CD4-positive, alpha-beta T cell (primary cell): ENCODE data around the gene HERC5. TPM values are rescaled to one million over a fixed set of nuclear protein-coding genes. Genes with fewer than 3 reads are reported as not detected.

Experiments used
- ATAC-seq: fragments of 200-7000 bp; cut with Tn5 transposase; one replicate; pipeline ENCODE4 v1.10.0; 2022; ENCODE audit warnings: mild to moderate bottlenecking; ENCODE audit not compliant: poor library complexity
- CTCF ChIA-PET: fragments of 350-600 bp; sonication (Branson Sonifier 250); formaldehyde crosslinking; loops from one replicate; lab custom pipeline; 2021; ENCODE audit warnings: antibody characterized with exemption, inconsistent platforms; lab: Charles Lee
- POLR2A ChIA-PET: fragments of 350-600 bp; sonication (Branson Sonifier 250); formaldehyde crosslinking; loops from one replicate; lab custom pipeline; 2021; ENCODE audit warnings: antibody characterized with exemption, inconsistent platforms; lab: Charles Lee
- DNase-seq, 14 experiments: peaks; one replicate each; pipeline ENCODE4 v3.0.0-alpha.2; 2013 to 2020; ENCODE audit warnings: mixed read lengths in 2 of 14
- H3K27ac ChIP-seq, 2 donors: one replicate each; pipeline versions ENCODE4 v1.5.1 to v1.7.0; 2013; ENCODE audit warnings: low read length in 2 of 2, low read depth in 1 of 2, mild to moderate bottlenecking in 1 of 2
- H3K27me3 ChIP-seq, 2 experiments: 1 replicate in 1 of 2; 2 replicates in 1 of 2; pipeline versions ENCODE4 v1.6.1 to v1.7.0; 2013; ENCODE audit warnings: low read length in 2 of 2, control low read depth in 1 of 2, mild to moderate bottlenecking in 1 of 2, moderate library complexity in 1 of 2; ENCODE audit not compliant: insufficient read depth in 2 of 2, control insufficient read depth in 1 of 2
- H3K36me3 ChIP-seq: one replicate; pipeline ENCODE4 v1.6.1; 2013; ENCODE audit warnings: low read length, control low read depth; ENCODE audit not compliant: insufficient read depth
- H3K4me1 ChIP-seq: one replicate; pipeline ENCODE4 v1.6.1; 2013; ENCODE audit warnings: low read length, control low read depth; ENCODE audit not compliant: insufficient read depth
- H3K4me3 ChIP-seq: one replicate; pipeline ENCODE4 v1.5.1; 2013; ENCODE audit warnings: mild to moderate bottlenecking, low read length, moderate library complexity
- H3K9me3 ChIP-seq, 2 experiments: 1 replicate in 1 of 2; 2 replicates in 1 of 2; pipeline versions ENCODE4 v1.6.1 to v1.7.0; 2013; ENCODE audit warnings: low read length in 2 of 2, mild to moderate bottlenecking in 2 of 2, control low read depth in 1 of 2, moderate library complexity in 1 of 2; ENCODE audit not compliant: control insufficient read depth in 1 of 2, insufficient read depth in 1 of 2
- H3K27ac Mint-ChIP-seq: one replicate; pipeline ENCODE4 v1.8.0; 2020; ENCODE audit warnings: mixed read lengths
- H3K27me3 Mint-ChIP-seq: one replicate; pipeline ENCODE4 v1.8.0; 2021; ENCODE audit warnings: mixed read lengths
- H3K36me3 Mint-ChIP-seq: one replicate; pipeline ENCODE4 v1.8.0; 2021; ENCODE audit warnings: low read depth, mixed read lengths
- H3K4me1 Mint-ChIP-seq: one replicate; pipeline ENCODE4 v1.8.0; 2021; ENCODE audit warnings: low read depth, mixed read lengths
- H3K4me3 Mint-ChIP-seq: one replicate; pipeline ENCODE4 v1.8.0; 2020; ENCODE audit warnings: mild to moderate bottlenecking, mixed read lengths
- H3K9me3 Mint-ChIP-seq: one replicate; pipeline ENCODE4 v1.8.0; 2020; ENCODE audit warnings: mixed read lengths
- intact Hi-C, 2 experiments: fragments of 100-400 bp; cut with DNase I in 1 of 2; cut with micrococcal nuclease in 1 of 2; formaldehyde crosslinking; loops; one replicate each; pipeline versions ENCODE4 v1.15.1 to v1.9.0; 2023 to 2025; cut with DNase I, micrococcal nuclease
- polyA plus RNA-seq, 2 donors: library from polyadenylated mRNA; unstranded; fragments of 120-200 nt; gene quantifications; one replicate each; pipeline ENCODE4 v1.2.1, GENCODE V29; 2013
- total RNA-seq, 174 experiments: library from RNA in 2 of 174; stranded (reverse) in 2 of 174; gene quantifications; one replicate each; pipeline ENCODE4 v1.2.3 and lab custom pipeline; 2021 to 2026
- TF ChIP-seq, protein P1 (sequence below): fragments of 200-600 bp; IDR thresholded peaks from one replicate; pipeline ENCODE4 v1.8.0; 2022; ENCODE audit warnings: antibody characterized with exemption, mild to moderate bottlenecking

Gene HERC5
- total RNA-seq (10 to 100 TPM; 23.6 to 23.9 TPM), total RNA-seq (lab: John Stamatoyannopoulos, UW) (7.8 to 419 (median 39.4) reads per million in 172 experiments)
- 9.7 TPM for polyA plus RNA-seq (2013, experiment 1 of 2)
- polyA plus RNA-seq (2013, experiment 2 of 2), result 10.8 TPM

DNA sequence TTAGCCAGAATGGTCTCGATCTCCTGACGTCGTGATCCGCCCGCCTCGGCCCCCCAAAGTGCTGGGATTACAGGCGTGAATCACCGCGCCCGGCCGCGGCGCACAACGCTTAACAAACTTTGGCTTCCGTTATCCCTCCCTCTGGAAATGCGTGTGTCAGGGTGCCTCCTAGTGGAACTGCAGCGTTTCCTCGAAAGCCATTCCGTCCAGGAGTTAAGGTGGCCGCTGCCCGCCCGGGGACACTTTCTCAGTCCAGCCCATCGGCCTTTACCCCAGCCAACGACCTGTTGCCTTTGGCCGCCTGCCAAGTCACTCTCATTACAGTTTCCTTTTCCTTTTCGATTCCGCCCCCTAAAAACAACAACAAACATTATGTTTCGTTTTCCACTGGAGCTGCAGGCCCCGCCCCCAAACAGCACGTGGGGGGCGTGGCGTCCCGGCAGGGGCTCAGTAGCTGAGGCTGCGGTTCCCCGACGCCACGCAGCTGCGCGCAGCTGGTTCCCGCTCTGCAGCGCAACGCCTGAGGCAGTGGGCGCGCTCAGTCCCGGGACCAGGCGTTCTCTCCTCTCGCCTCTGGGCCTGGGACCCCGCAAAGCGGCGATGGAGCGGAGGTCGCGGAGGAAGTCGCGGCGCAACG is at the start of gene HERC5:
TSS of gene HERC5 (plus strand) at position 450 of the 637 bp plus-strand sequence. CDS start at position 601, 151 bp downstream.
- peaks cover 20% of the 10 kb centered on the region for H3K4me1 ChIP-seq
- H3K27me3 Mint-ChIP-seq, result no peaks in the 10 kb centered on the region
- peaks cover 17% of the 10 kb centered on the region for H3K36me3 Mint-ChIP-seq
- TF ChIP-seq, protein P1, sequence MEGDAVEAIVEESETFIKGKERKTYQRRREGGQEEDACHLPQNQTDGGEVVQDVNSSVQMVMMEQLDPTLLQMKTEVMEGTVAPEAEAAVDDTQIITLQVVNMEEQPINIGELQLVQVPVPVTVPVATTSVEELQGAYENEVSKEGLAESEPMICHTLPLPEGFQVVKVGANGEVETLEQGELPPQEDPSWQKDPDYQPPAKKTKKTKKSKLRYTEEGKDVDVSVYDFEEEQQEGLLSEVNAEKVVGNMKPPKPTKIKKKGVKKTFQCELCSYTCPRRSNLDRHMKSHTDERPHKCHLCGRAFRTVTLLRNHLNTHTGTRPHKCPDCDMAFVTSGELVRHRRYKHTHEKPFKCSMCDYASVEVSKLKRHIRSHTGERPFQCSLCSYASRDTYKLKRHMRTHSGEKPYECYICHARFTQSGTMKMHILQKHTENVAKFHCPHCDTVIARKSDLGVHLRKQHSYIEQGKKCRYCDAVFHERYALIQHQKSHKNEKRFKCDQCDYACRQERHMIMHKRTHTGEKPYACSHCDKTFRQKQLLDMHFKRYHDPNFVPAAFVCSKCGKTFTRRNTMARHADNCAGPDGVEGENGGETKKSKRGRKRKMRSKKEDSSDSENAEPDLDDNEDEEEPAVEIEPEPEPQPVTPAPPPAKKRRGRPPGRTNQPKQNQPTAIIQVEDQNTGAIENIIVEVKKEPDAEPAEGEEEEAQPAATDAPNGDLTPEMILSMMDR, result peak; percentile 32
- H3K36me3 ChIP-seq, result no peaks in the 10 kb centered on the region
- intact Hi-C loops, result loop anchor here (1.0 to 10.0 kb wide), 6 partner anchors 66 to 1522 kb away; partner anchors contain the start of genes PPM1K (in 2 of the 2), AFF1 (in 1 of the 2), HERC3 (in 1 of the 2) and HERC6 (in 1 of the 2)
- no peaks in the 10 kb centered on the region for H3K9me3 Mint-ChIP-seq
- ATAC-seq (peak; percentile 96), DNase-seq (peak; percentile 83 to 97 (median 90))
- peak within 1 kb of the TSS; percentile 6 to 65 for H3K27ac ChIP-seq
- H3K4me3 Mint-ChIP-seq, result peak within 1 kb of the TSS; percentile 96
- ChIA-PET POLR2A (interaction anchor here (0.6 to 4.6 kb wide), 31 partner anchors 9 to 1522 kb away, joined by 3 to 155 read pairs (median 5); partner anchors contain the start of genes AFF1, HERC3, HERC6 and PPM1K), CTCF (interaction anchor here (1.1 to 1.6 kb wide), 3 partner anchors 12 to 78 kb away, joined by 3 to 5 read pairs (median 4); partner anchors contain the start of gene HERC6)
- H3K27ac Mint-ChIP-seq, result peak within 1 kb of the TSS; percentile 85
- H3K27me3 ChIP-seq, result no peaks in the 10 kb centered on the region
- H3K9me3 ChIP-seq, result no peaks in the 10 kb centered on the region
- peak within 1 kb of the TSS; percentile 85 for H3K4me3 ChIP-seq
- peaks cover 42% of the 10 kb centered on the region for H3K4me1 Mint-ChIP-seq

GRCh38 chr4:88409206-88409605 is 47.7 kb upstream of the HERC5 start:
- TF ChIP-seq, protein P1, result no peak
- Histone ChIP-seq H3K9me3 (no peaks in the 10 kb centered on the region), H3K36me3 (peaks cover 46% of the 10 kb centered on the region), H3K27ac (no peak overlapping the region), H3K4me1 (no peaks in the 10 kb centered on the region), H3K4me3 (no peak overlapping the region), H3K27me3 (no peaks in the 10 kb centered on the region)
- ATAC-seq, result no peak
- intact Hi-C loops, result no loop called here
- Mint-ChIP-seq H3K9me3 (no peaks in the 10 kb centered on the region), H3K27me3 (no peaks in the 10 kb centered on the region), H3K4me3 (no peak overlapping the region), H3K36me3 (peaks cover 81% of the 10 kb centered on the region), H3K27ac (no peak overlapping the region), H3K4me1 (no peaks in the 10 kb centered on the region)
- DNase-seq, result no peak
- POLR2A ChIA-PET, result no interaction called here
- CTCF ChIA-PET, result interaction anchor here (0.6 kb wide), 1 partner anchor 25 kb away, joined by 4 read pairs; no protein-coding TSS in a partner anchor

DNA sequence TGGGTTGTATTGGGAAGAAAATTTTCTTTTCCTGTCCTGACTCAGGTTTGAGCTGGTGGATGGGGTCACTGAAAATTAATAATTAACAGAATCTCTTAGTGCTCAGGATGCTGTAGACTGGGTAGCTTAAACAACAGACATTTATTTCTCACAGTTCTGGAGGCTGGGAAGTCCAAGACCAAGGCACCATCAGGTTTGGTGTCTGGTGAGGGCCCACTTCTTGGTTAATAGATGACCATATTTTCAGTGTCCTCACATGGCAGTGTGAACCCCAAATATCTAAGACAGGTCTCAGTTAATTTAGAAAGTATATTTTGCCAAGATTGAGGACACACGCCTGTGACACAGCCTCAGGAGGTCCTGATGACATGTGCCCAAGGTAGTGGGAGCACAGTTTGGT is 47.1 kb upstream of the HERC5 start:
- intact Hi-C loops, result no loop called here
- ChIA-PET CTCF (interaction anchor here (0.6 kb wide), 1 partner anchor 26 kb away, joined by 4 read pairs; no protein-coding TSS in a partner anchor), POLR2A (no interaction called here)
- Histone ChIP-seq H3K27ac (no peak overlapping the region), H3K27me3 (no peaks in the 10 kb centered on the region), H3K4me3 (no peak overlapping the region), H3K4me1 (no peaks in the 10 kb centered on the region), H3K9me3 (no peaks in the 10 kb centered on the region), H3K36me3 (peaks cover 47% of the 10 kb centered on the region)
- no peak overlapping the region for H3K4me3 Mint-ChIP-seq
- H3K4me1 Mint-ChIP-seq, result no peaks in the 10 kb centered on the region
- no peaks in the 10 kb centered on the region for H3K9me3 Mint-ChIP-seq
- H3K27ac Mint-ChIP-seq, result no peak overlapping the region
- TF ChIP-seq, protein P1, result no peak
- no peaks in the 10 kb centered on the region for H3K27me3 Mint-ChIP-seq
- H3K36me3 Mint-ChIP-seq, result peaks cover 83% of the 10 kb centered on the region
- DNase-seq (no peak), ATAC-seq (no peak)
